HG02571 (cell line): ENCODE data around the gene MOB2.
"Not testable (repeated sequence)": the region's sequence is repeated elsewhere in the genome, so short reads cannot be mapped to it uniquely, and the experiment has no call there.

Experiments used
- ATAC-seq: cut with Tn5 transposase; IDR thresholded peaks from one replicate; pipeline ENCODE4 v1.9.1; 2021; ENCODE audit warnings: mild to moderate bottlenecking, moderate library complexity; ENCODE audit not compliant: unreplicated experiment

MOB2 gene

DNA sequence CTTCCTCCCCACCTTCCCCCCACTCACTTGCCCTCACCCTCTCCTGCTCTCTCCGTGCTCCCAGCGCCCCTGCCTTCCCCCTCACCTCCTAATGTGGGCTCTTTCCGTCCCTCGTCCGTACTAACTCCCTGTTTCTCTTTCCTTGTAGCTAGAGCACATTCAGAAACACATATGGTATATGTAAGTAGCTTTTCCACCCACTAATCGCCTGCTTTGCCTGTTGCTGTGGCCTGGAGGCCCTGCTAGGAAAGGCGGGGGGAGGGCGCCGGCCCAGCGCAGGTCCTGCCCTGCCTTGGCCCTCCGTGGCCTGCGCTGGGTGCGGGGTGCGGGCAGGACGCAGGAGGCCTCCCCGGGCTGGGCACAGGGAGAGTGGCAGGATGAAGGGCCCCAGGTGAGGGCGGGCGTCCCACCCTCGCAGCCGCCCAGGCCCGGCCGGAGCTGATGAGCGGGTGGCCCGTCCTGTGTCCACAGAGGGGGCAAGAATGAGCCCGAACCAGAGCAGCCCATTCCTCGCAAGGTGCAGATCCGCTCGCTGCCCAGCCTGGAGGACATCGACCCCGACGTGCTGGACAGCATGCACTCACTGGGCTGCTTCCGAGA, 41.7 kb downstream of the MOB2 start:
- ATAC-seq = no peak

DNA sequence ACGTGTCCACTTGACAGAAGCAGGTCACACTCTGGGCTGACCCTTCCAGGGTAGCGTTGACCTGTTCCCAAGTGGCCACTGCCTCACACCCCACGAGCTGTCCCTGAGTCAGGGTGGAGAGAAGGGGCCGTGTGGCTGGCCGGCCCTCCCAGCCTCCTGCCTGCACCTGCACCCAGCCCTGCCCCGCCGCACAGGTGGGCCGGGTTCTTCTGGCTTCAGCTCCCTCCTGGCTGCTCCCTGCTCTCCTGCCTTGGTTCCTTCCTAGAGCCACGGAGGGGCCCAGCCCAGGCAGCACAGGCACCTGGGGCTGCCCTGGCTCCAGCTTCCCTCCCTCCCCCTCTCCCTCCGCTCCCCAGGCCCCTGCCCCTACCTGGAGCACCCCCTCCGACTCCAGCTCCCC, 42.3 kb downstream of the MOB2 start:
- no peak for ATAC-seq

DNA sequence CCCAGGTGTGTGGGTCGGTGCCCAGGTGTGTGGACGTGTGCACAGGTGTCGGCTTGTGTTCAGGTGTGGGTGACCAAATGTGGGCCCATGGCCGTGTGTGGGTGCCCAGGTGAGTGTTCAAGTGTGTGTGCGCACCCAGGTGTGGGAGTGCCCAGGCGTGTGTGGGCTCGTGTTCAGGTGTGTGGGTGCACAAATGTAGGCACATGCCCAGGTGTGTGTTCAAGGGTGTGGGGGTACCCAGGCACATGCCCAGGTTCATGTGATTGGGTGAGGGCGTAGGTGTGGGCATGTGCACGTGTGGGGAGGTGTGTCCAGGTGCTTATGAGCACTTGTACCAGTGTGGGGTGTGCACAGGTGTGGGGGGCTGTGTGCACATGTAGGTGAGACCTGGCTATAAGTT, 42.8 kb downstream of the MOB2 start:
- no peak for ATAC-seq

DNA sequence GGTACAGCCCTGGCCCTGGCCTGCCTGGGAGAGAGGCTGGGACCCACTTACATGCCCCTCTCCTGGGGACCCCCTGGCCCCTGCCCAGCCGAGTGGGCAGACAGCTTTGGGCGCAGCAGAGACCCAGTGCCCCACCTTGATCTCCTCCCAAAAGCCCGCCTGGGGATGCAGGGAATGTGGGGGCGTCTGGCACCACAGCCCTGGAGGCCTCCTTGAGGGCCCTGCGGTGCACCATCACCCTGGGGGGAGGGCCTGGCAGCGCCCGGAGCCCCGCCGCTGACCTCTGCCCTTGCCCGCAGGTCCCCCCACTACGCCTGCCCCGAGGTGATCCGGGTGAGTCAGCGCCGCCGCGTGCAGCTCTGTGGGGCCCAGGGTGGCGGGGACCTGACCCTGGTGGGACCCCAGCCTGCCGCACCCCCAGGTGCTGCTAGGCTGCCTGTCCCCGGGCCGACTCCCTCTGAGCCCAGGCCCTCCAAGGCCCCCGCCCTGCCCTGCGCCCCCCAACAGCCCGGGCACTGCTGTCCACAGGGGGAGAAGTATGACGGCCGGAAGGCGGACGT, 43.7 kb downstream of the MOB2 start:
- no peak for ATAC-seq

DNA sequence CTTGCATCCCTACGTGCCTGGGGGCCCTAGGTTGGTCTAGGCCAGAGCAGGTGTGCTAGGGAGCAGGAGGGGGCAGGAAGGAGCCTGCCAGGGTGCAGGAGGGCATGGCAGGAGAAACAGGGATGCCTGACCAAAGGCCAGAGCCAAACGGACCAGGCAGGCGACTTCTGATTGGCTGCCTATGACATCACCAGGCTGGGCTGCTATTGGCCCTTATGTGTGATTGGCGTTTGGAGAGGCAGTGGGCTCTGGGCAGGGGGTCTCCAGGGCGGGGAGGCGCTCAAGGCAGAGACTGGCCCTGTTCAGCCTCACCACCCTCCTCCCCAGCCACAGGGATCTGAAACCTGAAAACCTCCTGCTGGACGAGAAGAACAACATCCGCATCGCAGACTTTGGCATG, 44.4 kb downstream of the MOB2 start:
- no peak for ATAC-seq

DNA sequence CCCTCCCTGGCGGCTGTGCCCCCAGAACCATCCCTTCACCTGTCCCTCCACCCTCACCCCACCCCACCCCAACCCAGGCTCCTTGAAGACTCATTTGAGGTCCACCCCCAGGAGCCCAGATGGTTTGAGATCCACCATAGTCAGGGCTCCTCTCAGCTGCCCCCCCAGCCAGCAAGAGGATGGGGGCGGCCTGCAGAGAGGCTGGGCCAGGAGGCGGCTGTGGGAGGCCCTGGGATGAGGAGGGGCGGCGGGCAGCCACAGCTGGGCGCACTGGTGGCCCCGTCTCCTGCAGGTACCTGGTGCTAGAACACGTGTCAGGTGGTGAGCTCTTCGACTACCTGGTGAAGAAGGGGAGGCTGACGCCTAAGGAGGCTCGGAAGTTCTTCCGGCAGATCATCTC, 46.1 kb downstream of the MOB2 start:
- no peak for ATAC-seq

DNA sequence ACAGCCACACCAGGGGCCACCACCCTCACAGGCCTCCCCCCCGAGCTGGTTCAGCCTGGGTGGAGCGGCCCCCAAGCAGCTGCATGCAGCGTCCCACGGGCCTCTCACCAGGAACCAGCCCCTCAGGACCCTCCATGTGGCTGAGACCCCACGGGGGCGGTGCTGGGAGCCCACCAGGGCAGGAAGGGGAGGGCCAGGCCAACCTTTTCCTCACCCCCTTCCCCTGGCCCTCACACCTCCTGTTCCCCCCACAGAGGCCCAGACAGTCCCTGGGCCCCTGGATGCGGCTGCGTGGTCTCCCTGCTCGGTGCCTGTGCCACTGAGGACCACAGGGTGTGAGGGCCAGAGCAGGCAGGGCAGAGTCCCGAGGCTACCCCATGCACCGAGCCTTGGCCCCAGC, 46.5 kb downstream of the MOB2 start:
- ATAC-seq = no peak

DNA sequence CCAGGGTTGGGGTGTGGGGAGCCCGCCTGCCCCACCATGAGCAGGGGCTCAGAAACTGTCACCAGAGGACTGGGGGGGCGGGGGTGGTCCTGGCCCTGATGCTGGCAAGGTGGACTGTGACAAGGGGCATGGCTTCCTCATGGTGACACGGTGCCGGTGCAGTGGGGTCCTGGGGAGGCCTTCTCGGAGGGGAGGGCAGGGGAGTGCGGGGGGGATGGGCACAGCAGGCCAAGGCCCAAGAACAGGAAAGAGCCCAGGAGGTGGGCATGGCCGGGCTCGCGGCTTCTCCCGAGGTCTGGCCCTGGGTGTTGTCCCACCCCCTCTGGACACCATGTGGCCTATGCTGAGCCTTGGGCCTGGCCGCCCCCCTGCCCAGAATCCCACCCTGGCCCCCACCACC, 47.2 kb downstream of the MOB2 start:
- no peak for ATAC-seq

DNA sequence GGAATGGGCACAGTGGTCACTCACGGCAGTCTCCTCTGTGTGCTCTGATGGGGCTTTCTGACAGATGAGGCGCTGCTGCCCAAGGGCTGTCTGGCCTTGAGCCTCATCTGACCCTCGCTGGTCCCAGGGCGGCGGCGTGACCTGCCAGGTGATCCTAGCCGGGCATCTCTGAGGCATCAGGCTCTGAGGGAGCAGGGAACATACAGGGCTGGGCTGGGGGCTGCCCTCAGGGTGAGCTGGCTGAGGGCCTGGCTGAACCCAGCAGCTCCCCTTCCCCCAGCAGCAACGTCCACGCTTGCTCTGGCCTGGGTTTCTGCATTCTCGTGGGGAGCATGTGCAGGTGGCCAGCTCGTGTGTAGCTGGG, 47.6 kb downstream of the MOB2 start:
- no peak for ATAC-seq

DNA sequence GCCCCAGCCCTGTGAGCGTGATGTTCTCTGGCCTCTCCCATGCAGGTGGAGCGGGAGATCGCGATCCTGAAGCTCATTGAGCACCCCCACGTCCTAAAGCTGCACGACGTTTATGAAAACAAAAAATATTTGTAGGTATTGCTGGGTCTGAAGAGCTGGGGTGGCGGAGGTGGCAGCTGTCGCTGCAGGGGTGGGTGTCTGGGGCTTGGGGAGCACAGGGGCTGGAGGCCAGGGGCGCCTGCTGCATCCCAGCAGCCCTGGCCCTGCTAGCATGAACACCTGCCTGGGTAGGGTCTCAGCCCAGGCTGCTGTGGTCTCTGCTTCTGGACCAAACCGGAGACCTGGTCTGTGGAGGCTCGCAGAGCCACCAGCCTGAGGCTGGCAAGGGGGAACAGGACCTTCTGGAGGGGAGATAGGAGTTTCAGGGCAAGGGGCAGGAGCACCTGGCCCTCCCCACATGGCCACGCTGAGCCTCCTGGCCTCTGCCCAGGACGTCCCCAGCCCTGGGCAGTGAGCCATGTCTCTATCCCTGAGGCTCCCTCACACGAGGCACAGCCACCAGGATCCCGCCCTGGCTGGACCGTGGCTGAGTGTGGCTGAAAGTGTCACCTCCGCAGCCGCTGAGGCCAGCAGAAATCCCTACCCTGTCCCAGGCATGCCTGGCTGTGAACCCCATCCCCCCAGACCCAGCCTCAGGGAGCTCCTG, 48.2 kb downstream of the MOB2 start:
- no peak for ATAC-seq

DNA sequence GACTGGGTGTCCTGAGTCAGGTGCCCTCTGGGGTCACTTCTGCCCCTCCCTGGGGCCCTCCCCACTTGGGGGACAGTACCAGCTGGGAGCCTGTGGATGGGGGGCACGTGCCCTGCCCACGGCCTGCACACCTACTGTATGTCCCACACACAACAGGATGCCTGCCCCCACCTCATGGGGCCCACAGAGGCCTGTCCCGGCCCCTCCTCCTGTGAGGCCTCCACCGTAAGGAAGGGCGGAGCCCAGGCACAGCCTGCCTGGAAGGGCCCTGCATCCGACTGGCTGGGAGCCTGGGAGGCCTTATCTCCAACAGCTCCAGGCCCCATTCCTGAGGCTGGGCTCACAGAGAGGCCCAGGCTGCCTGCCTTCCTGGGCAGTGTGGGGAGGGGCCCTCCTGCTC, 49.1 kb downstream of the MOB2 start:
- no peak for ATAC-seq

DNA sequence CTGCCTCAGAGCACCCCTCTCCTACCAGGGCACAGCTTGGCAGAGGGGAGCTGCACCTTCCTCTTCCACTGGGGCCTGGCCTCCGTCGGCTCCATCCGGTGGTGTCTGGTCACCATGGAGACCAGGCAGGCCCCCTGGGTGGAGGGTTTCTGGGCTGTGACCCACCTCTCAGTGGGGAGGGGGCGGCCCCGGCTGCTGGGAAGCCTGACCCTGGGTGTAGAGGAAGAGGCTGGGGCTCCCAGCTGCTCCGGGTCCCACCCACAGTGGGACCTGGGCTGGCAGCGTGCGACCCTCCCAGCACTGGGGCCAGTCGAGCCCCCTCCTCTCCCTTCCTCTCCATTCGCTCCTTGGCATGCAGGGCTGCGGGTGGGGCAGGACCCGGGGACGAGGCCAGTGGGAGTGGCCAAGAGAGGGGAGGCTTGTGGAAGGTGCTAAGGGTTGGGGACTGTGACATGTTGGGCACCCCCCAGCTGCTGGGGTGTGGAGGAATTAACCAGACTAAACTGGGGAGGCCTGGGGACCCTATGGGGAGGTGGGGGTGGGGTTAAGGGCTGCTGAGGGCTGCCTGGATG, 50.0 kb downstream of the MOB2 start:
- ATAC-seq = no peak

DNA sequence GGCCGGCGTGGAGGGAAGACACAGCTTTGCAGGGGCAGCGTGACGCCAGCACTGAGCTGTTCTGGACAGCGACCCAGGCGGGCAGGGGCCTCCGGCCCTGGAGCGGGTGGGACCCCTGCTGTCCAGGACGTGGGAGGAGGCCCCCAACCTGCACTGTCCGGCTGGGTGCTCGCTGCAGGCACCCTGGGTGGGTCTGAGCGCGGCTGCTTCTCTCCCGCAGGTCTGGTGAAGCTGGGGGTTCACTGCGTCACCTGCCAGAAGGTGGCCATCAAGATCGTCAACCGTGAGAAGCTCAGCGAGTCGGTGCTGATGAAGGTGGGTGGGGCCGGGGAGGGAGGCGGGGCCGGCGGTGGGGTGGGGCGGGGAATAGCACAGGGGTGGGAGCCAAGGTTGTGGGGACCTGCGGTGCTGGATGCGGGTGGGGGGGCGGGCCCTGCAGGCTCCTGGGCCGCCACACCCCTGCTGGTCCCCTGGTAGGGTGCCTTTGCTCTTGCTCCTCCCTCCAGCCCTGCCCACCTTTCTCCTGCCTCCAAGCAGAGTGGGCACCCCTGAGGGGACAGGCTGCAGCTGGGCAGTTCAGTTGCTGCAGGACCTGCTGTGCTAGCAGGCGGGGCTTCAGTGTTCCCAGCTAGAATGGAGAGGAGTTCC, 50.6 kb downstream of the MOB2 start:
- ATAC-seq = no peak

DNA sequence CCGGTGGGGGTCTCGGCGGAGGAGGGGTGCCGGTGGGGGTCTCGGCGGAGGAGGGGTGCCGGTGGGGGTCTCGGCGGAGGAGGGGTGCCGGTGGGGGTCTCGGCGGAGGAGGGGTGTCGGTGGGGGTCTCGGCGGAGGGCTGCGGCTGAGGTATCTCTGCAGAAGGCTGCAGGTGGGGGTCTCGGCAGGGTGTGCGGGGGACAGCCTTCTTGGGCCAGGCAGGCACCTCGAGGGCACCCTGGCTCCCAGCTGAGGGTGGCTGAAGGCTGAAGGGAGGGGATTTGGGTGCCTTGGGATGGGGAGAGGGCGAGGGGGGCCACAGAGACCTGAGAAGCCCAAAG, 51.1 kb downstream of the MOB2 start:
- ATAC-seq = not testable (repeated sequence)

DNA sequence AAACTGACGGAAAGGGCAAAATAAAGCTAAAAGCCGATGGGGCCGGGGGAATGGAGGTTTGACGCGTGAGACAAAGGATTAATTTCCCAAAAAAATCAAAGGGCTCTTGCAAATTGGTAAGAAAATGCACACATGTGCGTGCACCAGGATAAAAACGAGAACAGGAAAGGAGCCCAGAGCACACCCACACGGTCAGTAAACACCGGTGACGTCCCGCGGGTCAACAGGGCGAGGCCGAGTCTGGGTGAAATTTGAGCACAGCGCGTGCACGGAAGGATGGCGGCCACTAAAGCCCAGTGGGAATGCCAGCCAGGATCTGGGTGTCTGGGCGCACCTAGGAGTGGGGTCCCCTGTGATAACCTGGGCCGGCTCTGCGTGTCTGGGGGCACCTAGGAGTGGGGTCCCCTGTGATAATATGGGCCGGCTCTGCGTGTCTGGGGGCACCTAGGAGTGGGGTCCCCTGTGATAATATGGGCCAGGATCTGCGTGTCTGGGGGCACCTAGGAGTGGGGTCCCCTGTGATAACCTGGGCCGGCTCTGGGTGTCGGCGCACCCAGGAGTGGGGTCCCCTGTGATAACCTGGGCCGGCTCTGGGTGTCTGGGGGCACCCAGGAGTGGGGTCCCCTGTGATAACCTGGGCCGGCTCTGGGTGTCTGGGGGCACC, 52.5 kb downstream of the MOB2 start:
- ATAC-seq = no peak

DNA sequence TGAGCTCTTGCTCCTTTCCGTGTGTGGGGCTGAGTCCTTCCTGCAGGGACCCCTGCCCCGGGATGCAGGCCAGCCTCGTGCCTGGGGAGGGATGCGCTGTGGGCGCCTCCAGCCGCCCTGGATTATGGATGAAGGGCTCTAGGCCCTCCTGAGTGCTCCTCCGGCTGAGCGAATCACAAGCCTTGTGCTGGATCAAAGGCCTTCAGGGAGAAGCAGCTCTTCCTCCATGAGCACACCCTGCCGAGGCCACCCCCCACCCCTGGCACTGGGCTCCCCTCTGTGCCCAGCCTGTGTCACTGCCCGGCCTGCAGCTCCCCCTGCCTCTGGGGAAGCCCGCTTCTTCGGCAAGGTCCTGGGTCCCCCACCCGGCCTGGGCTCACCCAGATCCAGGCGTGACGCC, 53.0 kb downstream of the MOB2 start:
- no peak for ATAC-seq

DNA sequence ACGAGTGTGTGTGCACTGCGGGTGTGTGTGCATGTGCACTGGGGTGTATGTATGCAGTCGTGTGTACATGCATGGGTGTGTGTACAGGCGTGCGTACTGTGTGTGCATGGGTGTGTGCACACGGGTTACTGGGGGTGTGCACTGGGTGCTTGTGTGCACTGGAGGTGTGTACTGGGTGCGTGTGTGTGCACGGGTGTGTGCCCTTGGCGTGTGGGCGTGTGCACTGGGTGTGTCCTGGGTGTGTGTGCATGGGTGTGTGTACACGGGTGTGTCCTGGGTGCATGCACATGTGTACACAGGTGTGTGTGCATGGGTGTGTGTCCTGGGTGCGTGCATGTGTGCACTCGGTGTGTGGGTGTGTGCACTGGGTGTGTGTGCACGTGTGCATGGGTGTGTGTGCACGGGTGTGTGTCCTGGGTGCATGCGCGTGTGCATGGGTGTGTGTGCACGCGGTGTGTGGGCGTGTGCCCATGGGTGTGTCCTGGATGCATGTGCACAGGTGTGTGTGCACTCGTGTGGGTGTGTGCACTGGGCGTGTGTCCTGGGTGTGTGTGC, 57.7 kb downstream of the MOB2 start:
- no peak for ATAC-seq

DNA sequence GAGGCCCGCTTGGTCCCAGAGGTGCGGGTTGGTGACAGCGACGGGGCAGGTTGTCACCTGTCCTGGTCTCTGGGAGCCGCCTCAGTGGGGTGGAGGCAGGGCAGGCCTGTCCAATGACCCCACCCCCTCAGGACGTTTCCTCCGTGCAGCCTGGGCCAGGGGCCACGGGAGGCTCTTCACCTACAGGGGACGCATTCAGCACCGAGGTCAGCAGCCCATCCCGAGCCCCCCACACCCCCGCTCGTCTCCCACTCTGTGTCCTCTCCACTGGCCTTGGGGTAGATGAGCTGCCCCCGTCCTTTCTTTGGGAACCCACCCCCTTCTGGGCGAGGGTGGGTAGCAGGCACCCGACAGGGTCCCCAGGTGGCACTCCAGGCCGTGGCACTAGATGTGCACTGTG, 61.1 kb downstream of the MOB2 start:
- no peak for ATAC-seq

DNA sequence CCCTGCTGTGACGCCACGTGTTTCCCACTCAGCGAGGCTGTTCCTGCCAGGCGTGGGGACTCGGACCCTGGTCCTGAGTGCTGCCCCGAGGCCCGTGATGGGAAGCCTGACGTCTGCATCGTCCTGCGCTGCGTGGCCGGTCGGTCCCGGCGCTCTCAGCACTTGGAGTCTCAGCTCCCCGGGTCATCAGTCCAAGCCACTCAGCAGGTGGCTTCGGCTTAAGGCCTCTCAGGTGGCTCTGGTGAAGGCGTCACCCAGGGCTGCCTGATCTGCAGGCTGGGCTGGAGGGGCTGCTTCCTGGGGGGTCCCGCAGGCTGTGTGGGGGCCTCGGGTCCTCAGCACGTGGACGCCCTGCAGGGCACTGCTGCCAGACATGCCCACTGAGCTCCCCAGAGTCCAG, 61.6 kb downstream of the MOB2 start:
- no peak for ATAC-seq

DNA sequence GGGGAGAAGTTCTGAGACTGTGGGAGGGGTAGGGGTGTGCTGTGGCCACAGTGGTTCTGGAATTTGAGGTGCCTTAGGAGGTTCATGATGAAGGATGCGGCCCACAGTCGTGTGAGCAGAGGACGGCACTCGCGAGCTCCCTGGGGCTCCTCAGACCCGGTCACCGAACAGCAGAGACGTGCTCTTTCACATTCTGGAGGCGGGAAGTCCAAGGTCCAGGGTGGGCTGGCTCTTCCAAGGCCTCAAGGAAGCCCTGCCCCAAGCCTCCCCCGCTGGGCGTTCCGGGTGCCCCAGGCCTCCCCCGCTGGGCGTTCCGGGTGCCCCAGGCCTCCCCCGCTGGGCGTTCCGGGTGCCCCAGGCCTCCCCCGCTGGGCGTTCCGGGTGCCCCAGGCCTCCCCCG, 63.2 kb downstream of the MOB2 start:
- not testable (repeated sequence) for ATAC-seq

DNA sequence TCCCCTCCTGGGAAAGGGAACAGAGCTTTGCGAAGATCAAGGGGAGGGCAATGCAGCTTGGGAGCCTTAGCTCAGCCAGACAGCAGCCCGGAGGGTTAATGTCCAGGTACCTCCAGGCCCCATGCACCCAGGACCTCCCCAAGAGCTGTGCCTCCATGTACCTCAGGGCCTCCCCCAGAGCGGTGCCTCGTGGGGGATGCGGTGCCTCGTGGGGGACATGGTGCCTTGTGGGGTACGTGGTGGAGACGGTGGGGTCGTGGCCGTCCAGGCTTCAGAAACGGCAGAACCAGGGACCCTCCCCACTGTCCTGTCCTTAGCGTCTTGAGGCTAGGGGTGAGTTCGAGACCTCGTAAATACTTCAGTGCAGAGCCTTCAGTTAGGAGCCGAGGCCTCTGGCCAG, 63.6 kb downstream of the MOB2 start:
- ATAC-seq = no peak
